Spinal cord (tissue), 10 donors: Measurements from ENCODE around the gene MTURN. TPM values are rescaled to one million over a fixed set of nuclear protein-coding genes. Genes with fewer than 3 reads are reported as not detected.
A peak's percentile ranks its signal among the peaks of the same experiment; 100 is the strongest.

ENCODE experiments used
- DNase-seq, 6 donors: peaks; one replicate each; pipeline versions ENCODE4 v3.0.0 to v3.0.0-alpha.2; 2013 to 2015; ENCODE audit warnings: low spot score in 6 of 6, low read depth in 4 of 6
- H3K27ac ChIP-seq: one replicate; pipeline ENCODE4 v1.5.1; 2013; ENCODE audit warnings: low read depth, low read length, control low read depth
- H3K27me3 ChIP-seq: one replicate; pipeline ENCODE4 v1.6.1; 2013; ENCODE audit warnings: low read length; ENCODE audit not compliant: control insufficient read depth, insufficient read depth
- H3K36me3 ChIP-seq: one replicate; pipeline ENCODE4 v1.6.1; 2013; ENCODE audit warnings: low read length; ENCODE audit not compliant: control insufficient read depth, insufficient read depth
- H3K4me1 ChIP-seq: one replicate; pipeline ENCODE4 v1.6.1; 2013; ENCODE audit warnings: low read length; ENCODE audit not compliant: control insufficient read depth, insufficient read depth
- H3K4me3 ChIP-seq: one replicate; pipeline ENCODE4 v1.5.1; 2013; ENCODE audit warnings: low read depth, low read length, control low read depth
- H3K9me3 ChIP-seq: one replicate; pipeline ENCODE4 v1.6.1; 2013; ENCODE audit warnings: low read length; ENCODE audit not compliant: control insufficient read depth, insufficient read depth
- WGBS: methylation state at CpG from one replicate; pipeline ENCODE4 v1.1.5; 2013; ENCODE audit warnings: missing lambda C conversion rate; ENCODE audit not compliant: insufficient coverage; 5-methylcytosine and 5-hydroxymethylcytosine counted together
- polyA plus RNA-seq, 2 donors: library from polyadenylated mRNA; unstranded; fragments of 120-200 nt; gene quantifications; one replicate each; pipeline ENCODE4 v1.2.1, GENCODE V29; 2013; ENCODE audit not compliant: insufficient read length in 2 of 2
- total RNA-seq, 2 donors: library from RNA; depleted of rRNA in 1 of 2; stranded (reverse); fragments of 120-200 nt in 1 of 2; fragments of >200 nt in 1 of 2; gene quantifications; one replicate each; pipeline versions ENCODE4 v1.2.3 to v1.2.4, GENCODE V29; 2013 to 2014
- donor health status: healthy.

Gene MTURN
- total and polyA plus RNA-seq, 4 donors, result 98.3 to 285 (median 194) TPM

GRCh38 chr7:30165590-30165989 lies 30.8 kb downstream of the MTURN start:
- Histone ChIP-seq H3K4me3 (no peak overlapping the region), H3K9me3 (no peaks in the 10 kb centered on the region), H3K27ac (no peak overlapping the region), H3K4me1 (peaks cover 30% of the 10 kb centered on the region), H3K27me3 (no peaks in the 10 kb centered on the region), H3K36me3 (peaks cover 6% of the 10 kb centered on the region)
- no peak for DNase-seq
- WGBS, result 90% methylated on average over 2 of the region's 3 CpGs

GRCh38 chr7:30166155-30166840 lies 31.5 kb downstream of the MTURN start:
- Histone ChIP-seq H3K36me3 (peaks cover 5% of the 10 kb centered on the region), H3K27ac (no peak overlapping the region), H3K4me3 (no peak overlapping the region), H3K9me3 (no peaks in the 10 kb centered on the region), H3K4me1 (peaks cover 28% of the 10 kb centered on the region), H3K27me3 (no peaks in the 10 kb centered on the region)
- DNase-seq, result peak in 1 of 6 donors; percentile 78
- 70% methylated on average over 5 of the region's 12 CpGs for WGBS

- 80% methylated on average over 4 of the region's 5 CpGs for WGBS
- no peak overlapping the region for H3K27ac ChIP-seq
- no peak overlapping the region for H3K4me3 ChIP-seq
- H3K27me3 ChIP-seq, result no peaks in the 10 kb centered on the region
- DNase-seq, result no peak
- H3K36me3 ChIP-seq, result peaks cover 3% of the 10 kb centered on the region
- peaks cover 29% of the 10 kb centered on the region for H3K4me1 ChIP-seq
- H3K9me3 ChIP-seq, result no peaks in the 10 kb centered on the region
These were observed 32.1 kb downstream of the MTURN start for GRCh38 chr7:30166841-30167235.

- no peak for DNase-seq
- Histone ChIP-seq H3K4me1 (peaks cover 39% of the 10 kb centered on the region), H3K36me3 (peaks cover 3% of the 10 kb centered on the region), H3K27ac (no peak overlapping the region), H3K9me3 (no peaks in the 10 kb centered on the region), H3K27me3 (no peaks in the 10 kb centered on the region), H3K4me3 (no peak overlapping the region)
- WGBS, result 93% methylated on average over 6 of the region's 6 CpGs
These were observed 33.1 kb downstream of the MTURN start for GRCh38 chr7:30167901-30168300.

GRCh38 chr7:30168835-30169573 lies 34.2 kb downstream of the MTURN start:
- H3K4me3 ChIP-seq, result no peak overlapping the region
- H3K27me3 ChIP-seq, result no peaks in the 10 kb centered on the region
- peaks cover 40% of the 10 kb centered on the region for H3K4me1 ChIP-seq
- H3K36me3 ChIP-seq, result peaks cover 3% of the 10 kb centered on the region
- no peak overlapping the region for H3K27ac ChIP-seq
- no peaks in the 10 kb centered on the region for H3K9me3 ChIP-seq
- DNase-seq, result peak in 1 of 6 donors; percentile 31
- 50% methylated on average over 10 of the region's 16 CpGs for WGBS

GRCh38 chr7:30169579-30169978 lies 34.8 kb downstream of the MTURN start:
- Histone ChIP-seq H3K9me3 (no peaks in the 10 kb centered on the region), H3K27me3 (no peaks in the 10 kb centered on the region), H3K4me3 (no peak overlapping the region), H3K36me3 (peaks cover 3% of the 10 kb centered on the region), H3K27ac (no peak overlapping the region), H3K4me1 (peaks cover 40% of the 10 kb centered on the region)
- DNase-seq, result no peak
- 76% methylated on average over 2 of the region's 2 CpGs for WGBS

- no peak overlapping the region for H3K4me3 ChIP-seq
- WGBS, result 79% methylated on average over 5 of the region's 6 CpGs
- DNase-seq, result no peak
- peaks cover 43% of the 10 kb centered on the region for H3K4me1 ChIP-seq
- H3K27ac ChIP-seq, result no peak overlapping the region
- no peaks in the 10 kb centered on the region for H3K9me3 ChIP-seq
- H3K36me3 ChIP-seq, result peaks cover 3% of the 10 kb centered on the region
- H3K27me3 ChIP-seq, result no peaks in the 10 kb centered on the region
These were observed 35.9 kb downstream of the MTURN start for GRCh38 chr7:30170476-30171205.

- Histone ChIP-seq H3K36me3 (peaks cover 3% of the 10 kb centered on the region), H3K4me3 (no peak overlapping the region), H3K27me3 (no peaks in the 10 kb centered on the region), H3K4me1 (peaks cover 33% of the 10 kb centered on the region), H3K27ac (no peak overlapping the region), H3K9me3 (no peaks in the 10 kb centered on the region)
- WGBS, result 84% methylated on average over 5 of the region's 9 CpGs
- no peak for DNase-seq
These were observed 37.1 kb downstream of the MTURN start for GRCh38 chr7:30171766-30172447.

GRCh38 chr7:30172451-30172850 lies 37.7 kb downstream of the MTURN start:
- Histone ChIP-seq H3K36me3 (peaks cover 3% of the 10 kb centered on the region), H3K9me3 (no peaks in the 10 kb centered on the region), H3K4me3 (no peak overlapping the region), H3K4me1 (peaks cover 33% of the 10 kb centered on the region), H3K27ac (peak overlapping the region; percentile 60), H3K27me3 (no peaks in the 10 kb centered on the region)
- 56% methylated on average over 2 of the region's 3 CpGs for WGBS
- no peak for DNase-seq
